GM23338 (cell line): Measurements from ENCODE around the gene FOXN1. TPM values are rescaled to one million over a fixed set of nuclear protein-coding genes. Genes with fewer than 3 reads are reported as not detected.

Experiments
- ATAC-seq: fragments of 200-7000 bp; cut with Tn5 transposase; 3 replicates; pipeline ENCODE4 v1.9.1; 2020
- DNase-seq: peaks from one replicate; pipeline ENCODE4 v3.0.0-alpha.2; 2015; ENCODE audit warnings: low spot score
- H2AFZ ChIP-seq: fragments of 200-600 bp; sonication (generic); 2 replicates; pipeline ENCODE4 v1.8.0; 2016; ENCODE audit warnings: antibody characterized with exemption, mild to moderate bottlenecking, moderate library complexity
- H3F3A ChIP-seq: fragments of 200-600 bp; sonication (generic); replicated peaks from 2 replicates; pipeline ENCODE4 v1.8.0; 2017; ENCODE audit warnings: antibody characterized with exemption, mixed run types, low read depth
- H3K27ac ChIP-seq: fragments of 200-600 bp; sonication (generic); 2 replicates; pipeline ENCODE4 v1.6.1; 2016; ENCODE audit warnings: low read depth
- H3K27me3 ChIP-seq: fragments of 200-600 bp; sonication (generic); 2 replicates; pipeline ENCODE4 v1.8.0; 2016; ENCODE audit warnings: mild to moderate bottlenecking, mixed run types, moderate library complexity; ENCODE audit not compliant: insufficient read depth
- H3K36me3 ChIP-seq: fragments of 200-600 bp; sonication (generic); 2 replicates; pipeline ENCODE4 v1.8.0; 2016; ENCODE audit warnings: mild to moderate bottlenecking; ENCODE audit not compliant: insufficient read depth
- H3K4me1 ChIP-seq: fragments of 200-600 bp; sonication (generic); 2 replicates; pipeline ENCODE4 v1.8.0; 2016; ENCODE audit warnings: mild to moderate bottlenecking, moderate library complexity; ENCODE audit not compliant: insufficient read depth
- H3K4me2 ChIP-seq: fragments of 200-600 bp; sonication (generic); 2 replicates; pipeline ENCODE4 v1.7.1; 2017; ENCODE audit warnings: mixed run types
- H3K4me3 ChIP-seq: fragments of 200-600 bp; sonication (generic); 2 replicates; pipeline ENCODE4 v1.6.1; 2016; ENCODE audit warnings: mixed run types
- H3K79me2 ChIP-seq: fragments of 200-600 bp; sonication (generic); replicated peaks from 2 replicates; pipeline ENCODE4 v1.8.0; 2017; ENCODE audit warnings: mild to moderate bottlenecking; ENCODE audit not compliant: insufficient read depth
- H3K9me2 ChIP-seq: fragments of 200-600 bp; sonication (generic); 2 replicates; pipeline ENCODE4 v1.8.0; 2017; ENCODE audit not compliant: insufficient read depth
- H4K20me1 ChIP-seq: fragments of 200-600 bp; sonication (generic); replicated peaks from 2 replicates; pipeline ENCODE4 v1.8.0; 2017; ENCODE audit warnings: mild to moderate bottlenecking; ENCODE audit not compliant: insufficient read depth
- H3K27ac Mint-ChIP-seq: 2 replicates; pipeline ENCODE4 v1.8.0; 2020; ENCODE audit warnings: inconsistent platforms, mild to moderate bottlenecking, moderate library complexity, mixed read lengths
- H3K27me3 Mint-ChIP-seq: 3 replicates; pipeline ENCODE4 v1.8.0; 2022; ENCODE audit warnings: low read depth, mild to moderate bottlenecking, moderate library complexity, mixed read lengths, inconsistent platforms; ENCODE audit not compliant: insufficient read depth, poor library complexity
- H3K36me3 Mint-ChIP-seq: 3 replicates; pipeline ENCODE4 v1.8.0; 2021; ENCODE audit warnings: low read depth, mild to moderate bottlenecking, inconsistent platforms, moderate library complexity, mixed read lengths
- H3K4me1 Mint-ChIP-seq: 3 replicates; pipeline ENCODE4 v1.8.0; 2020; ENCODE audit warnings: mild to moderate bottlenecking, inconsistent platforms, mixed read lengths
- H3K4me3 Mint-ChIP-seq: 3 replicates; pipeline ENCODE4 v1.8.0; 2021; ENCODE audit warnings: moderate library complexity, mild to moderate bottlenecking, inconsistent platforms, mixed read lengths
- H3K9me3 Mint-ChIP-seq: 3 replicates; pipeline ENCODE4 v1.8.0; 2020; ENCODE audit warnings: moderate library complexity, mild to moderate bottlenecking, inconsistent platforms, mixed read lengths
- CTCF ChIP-seq, 2 experiments: fragments of 200-600 bp in 1 of 2; sonication (generic) in 1 of 2; conservative IDR thresholded peaks; 2 replicates each; pipeline versions ENCODE4 v1.5.1 to v1.6.1; 2016 to 2017; ENCODE audit warnings: antibody characterized with exemption in 2 of 2, low read depth in 2 of 2, mild to moderate bottlenecking in 2 of 2, moderate library complexity in 1 of 2
- ETS1 ChIP-seq: IDR thresholded peaks from 2 replicates; pipeline ENCODE4 v1.6.1; 2016; ENCODE audit warnings: antibody characterized with exemption
- EZH2 ChIP-seq: fragments of 200-600 bp; sonication (generic); IDR thresholded peaks from one replicate; pipeline ENCODE4 v1.8.0; 2017; ENCODE audit warnings: antibody characterized with exemption, mild to moderate bottlenecking, low read depth; ENCODE audit not compliant: unreplicated experiment
- NANOG ChIP-seq: IDR thresholded peaks from 2 replicates; pipeline ENCODE4 v1.6.1; 2016; ENCODE audit warnings: antibody characterized with exemption, borderline replicate concordance
- POLR2AphosphoS5 ChIP-seq: IDR thresholded peaks from 2 replicates; pipeline ENCODE4 v1.6.1; 2016; ENCODE audit warnings: antibody characterized with exemption, low read depth
- ZNF114 ChIP-seq: fragments of 250-450 bp; sonication (Bioruptor Pico); IDR thresholded peaks from 2 replicates; pipeline ENCODE4 v1.5.0; 2020; ENCODE audit warnings: mild to moderate bottlenecking, moderate library complexity
- ZNF331 ChIP-seq: fragments of 250-450 bp; sonication (Bioruptor Pico); IDR thresholded peaks from 2 replicates; pipeline ENCODE4 v1.5.0; 2020; ENCODE audit warnings: low read depth, mild to moderate bottlenecking, moderate library complexity
- polyA plus RNA-seq: library from polyadenylated mRNA; unstranded; fragments of >200 nt; fragmentation: Nextera tagmentation; extraction: Ambion mirVana; gene quantifications from 2 replicates; pipeline ENCODE4 v1.2.1, GENCODE V29; 2016
- total RNA-seq: library from RNA; depleted of rRNA; stranded (reverse); fragments of >200 nt; shearing (Covaris generic); gene quantifications from 2 replicates; pipeline ENCODE4 v1.2.3, GENCODE V29; 2014
- TF ChIP-seq, protein P1 (sequence below): IDR thresholded peaks from one replicate; pipeline ENCODE4 v1.6.1; 2018; ENCODE audit warnings: antibody characterized with exemption; ENCODE audit not compliant: unreplicated experiment
- TF ChIP-seq, protein P2 (sequence below): fragments of 250-450 bp; sonication (Bioruptor Pico); IDR thresholded peaks from 2 replicates; pipeline ENCODE4 v1.5.0; 2020; ENCODE audit warnings: mild to moderate bottlenecking, moderate library complexity

The FOXN1 gene
- total and polyA plus RNA-seq, 2 experiments from 2014 or later, result not detected

DNA sequence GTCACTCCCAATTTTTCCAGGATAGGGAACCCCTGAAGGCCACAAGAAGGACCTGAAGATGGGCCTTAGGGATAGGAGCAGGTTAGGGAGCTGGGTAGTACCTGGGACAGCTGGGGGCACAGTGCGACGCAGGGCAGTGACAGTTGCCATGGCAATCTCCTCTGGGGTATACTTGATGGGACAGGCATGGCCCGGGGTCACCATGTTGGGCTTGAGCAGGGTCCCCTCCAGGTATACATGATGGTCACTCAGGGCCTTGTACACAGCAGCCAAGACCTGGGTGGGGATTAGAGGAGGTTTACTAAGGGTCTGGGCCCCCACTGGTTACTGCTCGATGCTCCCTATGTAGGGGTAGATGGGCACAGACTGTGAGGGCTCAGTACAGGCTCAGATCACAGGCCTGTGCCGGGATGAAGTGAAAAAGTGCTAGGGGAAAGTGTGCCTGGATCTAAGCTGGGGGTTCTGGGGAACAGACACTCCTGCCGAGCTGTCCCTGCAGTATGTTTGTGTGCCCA is 67.9 kb downstream of the FOXN1 start:
- Histone ChIP-seq H3K27ac (no peak overlapping the region), H3K27me3 (peaks cover 4% of the 10 kb centered on the region; the same call in 1 of the 2 replicates), H3K79me2 (peaks cover 19% of the 10 kb centered on the region), H3K4me2 (no peak overlapping the region), H3K4me3 (no peak overlapping the region), H2AFZ (no peak overlapping the region), H3F3A (peaks cover 19% of the 10 kb centered on the region), H3K36me3 (peaks cover 15% of the 10 kb centered on the region), H3K4me1 (peaks cover 31% of the 10 kb centered on the region), H3K9me2 (no peaks in the 10 kb centered on the region), H4K20me1 (peaks cover 3% of the 10 kb centered on the region)
- ATAC-seq, result no peak
- no peak for DNase-seq
- peaks cover 28% of the 10 kb centered on the region for H3K36me3 Mint-ChIP-seq
- TF ChIP-seq ZNF331 (CRISPR knock-in tag) (no peak), POLR2AphosphoS5 (no peak), ZNF114 (no peak), CTCF (conservative IDR thresholded peaks at IDR 0.05; ENCODE audit: low read depth in 2 of 2) (no peak), NANOG (no peak), EZH2 (no peak), ETS1 (no peak)
- TF ChIP-seq, protein P1, sequence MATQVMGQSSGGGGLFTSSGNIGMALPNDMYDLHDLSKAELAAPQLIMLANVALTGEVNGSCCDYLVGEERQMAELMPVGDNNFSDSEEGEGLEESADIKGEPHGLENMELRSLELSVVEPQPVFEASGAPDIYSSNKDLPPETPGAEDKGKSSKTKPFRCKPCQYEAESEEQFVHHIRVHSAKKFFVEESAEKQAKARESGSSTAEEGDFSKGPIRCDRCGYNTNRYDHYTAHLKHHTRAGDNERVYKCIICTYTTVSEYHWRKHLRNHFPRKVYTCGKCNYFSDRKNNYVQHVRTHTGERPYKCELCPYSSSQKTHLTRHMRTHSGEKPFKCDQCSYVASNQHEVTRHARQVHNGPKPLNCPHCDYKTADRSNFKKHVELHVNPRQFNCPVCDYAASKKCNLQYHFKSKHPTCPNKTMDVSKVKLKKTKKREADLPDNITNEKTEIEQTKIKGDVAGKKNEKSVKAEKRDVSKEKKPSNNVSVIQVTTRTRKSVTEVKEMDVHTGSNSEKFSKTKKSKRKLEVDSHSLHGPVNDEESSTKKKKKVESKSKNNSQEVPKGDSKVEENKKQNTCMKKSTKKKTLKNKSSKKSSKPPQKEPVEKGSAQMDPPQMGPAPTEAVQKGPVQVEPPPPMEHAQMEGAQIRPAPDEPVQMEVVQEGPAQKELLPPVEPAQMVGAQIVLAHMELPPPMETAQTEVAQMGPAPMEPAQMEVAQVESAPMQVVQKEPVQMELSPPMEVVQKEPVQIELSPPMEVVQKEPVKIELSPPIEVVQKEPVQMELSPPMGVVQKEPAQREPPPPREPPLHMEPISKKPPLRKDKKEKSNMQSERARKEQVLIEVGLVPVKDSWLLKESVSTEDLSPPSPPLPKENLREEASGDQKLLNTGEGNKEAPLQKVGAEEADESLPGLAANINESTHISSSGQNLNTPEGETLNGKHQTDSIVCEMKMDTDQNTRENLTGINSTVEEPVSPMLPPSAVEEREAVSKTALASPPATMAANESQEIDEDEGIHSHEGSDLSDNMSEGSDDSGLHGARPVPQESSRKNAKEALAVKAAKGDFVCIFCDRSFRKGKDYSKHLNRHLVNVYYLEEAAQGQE, result no peak
- TF ChIP-seq, protein P2, sequence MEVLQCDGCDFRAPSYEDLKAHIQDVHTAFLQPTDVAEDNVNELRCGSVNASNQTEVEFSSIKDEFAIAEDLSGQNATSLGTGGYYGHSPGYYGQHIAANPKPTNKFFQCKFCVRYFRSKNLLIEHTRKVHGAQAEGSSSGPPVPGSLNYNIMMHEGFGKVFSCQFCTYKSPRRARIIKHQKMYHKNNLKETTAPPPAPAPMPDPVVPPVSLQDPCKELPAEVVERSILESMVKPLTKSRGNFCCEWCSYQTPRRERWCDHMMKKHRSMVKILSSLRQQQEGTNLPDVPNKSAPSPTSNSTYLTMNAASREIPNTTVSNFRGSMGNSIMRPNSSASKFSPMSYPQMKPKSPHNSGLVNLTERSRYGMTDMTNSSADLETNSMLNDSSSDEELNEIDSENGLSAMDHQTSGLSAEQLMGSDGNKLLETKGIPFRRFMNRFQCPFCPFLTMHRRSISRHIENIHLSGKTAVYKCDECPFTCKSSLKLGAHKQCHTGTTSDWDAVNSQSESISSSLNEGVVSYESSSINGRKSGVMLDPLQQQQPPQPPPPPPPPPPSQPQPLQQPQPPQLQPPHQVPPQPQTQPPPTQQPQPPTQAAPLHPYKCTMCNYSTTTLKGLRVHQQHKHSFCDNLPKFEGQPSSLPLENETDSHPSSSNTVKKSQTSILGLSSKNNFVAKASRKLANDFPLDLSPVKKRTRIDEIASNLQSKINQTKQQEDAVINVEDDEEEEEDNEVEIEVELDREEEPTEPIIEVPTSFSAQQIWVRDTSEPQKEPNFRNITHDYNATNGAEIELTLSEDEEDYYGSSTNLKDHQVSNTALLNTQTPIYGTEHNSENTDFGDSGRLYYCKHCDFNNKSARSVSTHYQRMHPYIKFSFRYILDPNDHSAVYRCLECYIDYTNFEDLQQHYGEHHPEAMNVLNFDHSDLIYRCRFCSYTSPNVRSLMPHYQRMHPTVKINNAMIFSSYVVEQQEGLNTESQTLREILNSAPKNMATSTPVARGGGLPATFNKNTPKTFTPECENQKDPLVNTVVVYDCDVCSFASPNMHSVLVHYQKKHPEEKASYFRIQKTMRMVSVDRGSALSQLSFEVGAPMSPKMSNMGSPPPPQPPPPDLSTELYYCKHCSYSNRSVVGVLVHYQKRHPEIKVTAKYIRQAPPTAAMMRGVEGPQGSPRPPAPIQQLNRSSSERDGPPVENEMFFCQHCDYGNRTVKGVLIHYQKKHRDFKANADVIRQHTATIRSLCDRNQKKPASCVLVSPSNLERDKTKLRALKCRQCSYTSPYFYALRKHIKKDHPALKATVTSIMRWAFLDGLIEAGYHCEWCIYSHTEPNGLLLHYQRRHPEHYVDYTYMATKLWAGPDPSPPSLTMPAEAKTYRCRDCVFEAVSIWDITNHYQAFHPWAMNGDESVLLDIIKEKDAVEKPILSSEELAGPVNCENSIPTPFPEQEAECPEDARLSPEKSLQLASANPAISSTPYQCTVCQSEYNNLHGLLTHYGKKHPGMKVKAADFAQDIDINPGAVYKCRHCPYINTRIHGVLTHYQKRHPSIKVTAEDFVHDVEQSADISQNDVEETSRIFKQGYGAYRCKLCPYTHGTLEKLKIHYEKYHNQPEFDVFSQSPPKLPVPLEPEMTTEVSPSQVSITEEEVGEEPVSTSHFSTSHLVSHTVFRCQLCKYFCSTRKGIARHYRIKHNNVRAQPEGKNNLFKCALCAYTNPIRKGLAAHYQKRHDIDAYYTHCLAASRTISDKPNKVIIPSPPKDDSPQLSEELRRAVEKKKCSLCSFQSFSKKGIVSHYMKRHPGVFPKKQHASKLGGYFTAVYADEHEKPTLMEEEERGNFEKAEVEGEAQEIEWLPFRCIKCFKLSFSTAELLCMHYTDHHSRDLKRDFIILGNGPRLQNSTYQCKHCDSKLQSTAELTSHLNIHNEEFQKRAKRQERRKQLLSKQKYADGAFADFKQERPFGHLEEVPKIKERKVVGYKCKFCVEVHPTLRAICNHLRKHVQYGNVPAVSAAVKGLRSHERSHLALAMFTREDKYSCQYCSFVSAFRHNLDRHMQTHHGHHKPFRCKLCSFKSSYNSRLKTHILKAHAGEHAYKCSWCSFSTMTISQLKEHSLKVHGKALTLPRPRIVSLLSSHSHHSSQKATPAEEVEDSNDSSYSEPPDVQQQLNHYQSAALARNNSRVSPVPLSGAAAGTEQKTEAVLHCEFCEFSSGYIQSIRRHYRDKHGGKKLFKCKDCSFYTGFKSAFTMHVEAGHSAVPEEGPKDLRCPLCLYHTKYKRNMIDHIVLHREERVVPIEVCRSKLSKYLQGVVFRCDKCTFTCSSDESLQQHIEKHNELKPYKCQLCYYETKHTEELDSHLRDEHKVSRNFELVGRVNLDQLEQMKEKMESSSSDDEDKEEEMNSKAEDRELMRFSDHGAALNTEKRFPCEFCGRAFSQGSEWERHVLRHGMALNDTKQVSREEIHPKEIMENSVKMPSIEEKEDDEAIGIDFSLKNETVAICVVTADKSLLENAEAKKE, result no peak
- H3K4me3 Mint-ChIP-seq, result no peak overlapping the region
- no peaks in the 10 kb centered on the region for H3K9me3 Mint-ChIP-seq
- peaks cover 35% of the 10 kb centered on the region for H3K4me1 Mint-ChIP-seq
- H3K27ac Mint-ChIP-seq, result no peak overlapping the region
- peaks cover 19% of the 10 kb centered on the region for H3K27me3 Mint-ChIP-seq
